Natural killer cell (primary cell): ENCODE results near the gene USH2A. TPM values are rescaled to one million over a fixed set of nuclear protein-coding genes. Genes with fewer than 3 reads are reported as not detected.

Experiments
- ATAC-seq, 3 donors: fragments of 150-1000 bp in 2 of 3; fragments of 200-7000 bp in 1 of 3; cut with Tn5 transposase; 1 replicate in 1 of 3; 2 replicates in 2 of 3; pipeline ENCODE4 v1.10.0; 2021; ENCODE audit warnings: mild to moderate bottlenecking in 2 of 3, moderate library complexity in 2 of 3
- DNase-seq, 2 donors: peaks; one replicate each; pipeline versions ENCODE4 v3.0.0 to v3.0.0-alpha.2; 2013 to 2021; ENCODE audit warnings: mixed read lengths in 1 of 2
- H3K27ac ChIP-seq: one replicate; pipeline ENCODE4 v1.5.1; 2013; ENCODE audit warnings: mild to moderate bottlenecking, low read length
- H3K27me3 ChIP-seq: one replicate; pipeline ENCODE4 v1.6.1; 2013; ENCODE audit warnings: low read length; ENCODE audit not compliant: control insufficient read depth, insufficient read depth
- H3K36me3 ChIP-seq: one replicate; pipeline ENCODE4 v1.6.1; 2013; ENCODE audit warnings: low read length; ENCODE audit not compliant: control insufficient read depth, insufficient read depth
- H3K4me1 ChIP-seq: one replicate; pipeline ENCODE4 v1.6.1; 2013; ENCODE audit warnings: low read length; ENCODE audit not compliant: control insufficient read depth, insufficient read depth
- H3K4me3 ChIP-seq: one replicate; pipeline ENCODE4 v1.5.1; 2013; ENCODE audit warnings: low read length
- H3K9me3 ChIP-seq: one replicate; pipeline ENCODE4 v1.6.1; 2013; ENCODE audit warnings: low read length; ENCODE audit not compliant: control insufficient read depth, insufficient read depth
- H3K27ac Mint-ChIP-seq, 2 donors: one replicate each; pipeline ENCODE4 v1.8.0; 2022; ENCODE audit warnings: mild to moderate bottlenecking in 2 of 2, mixed read lengths in 2 of 2, moderate library complexity in 1 of 2
- H3K27me3 Mint-ChIP-seq, 2 donors: one replicate each; pipeline ENCODE4 v1.8.0; 2022; ENCODE audit warnings: low read depth in 2 of 2, mixed read lengths in 2 of 2
- H3K36me3 Mint-ChIP-seq: one replicate; pipeline ENCODE4 v1.8.0; 2022; ENCODE audit warnings: mixed read lengths
- H3K4me1 Mint-ChIP-seq, 2 donors: one replicate each; pipeline ENCODE4 v1.8.0; 2022; ENCODE audit warnings: mixed read lengths in 2 of 2
- H3K4me3 Mint-ChIP-seq: one replicate; pipeline ENCODE4 v1.8.0; 2022; ENCODE audit warnings: mild to moderate bottlenecking, moderate library complexity, mixed read lengths
- H3K9me3 Mint-ChIP-seq, 2 donors: one replicate each; pipeline ENCODE4 v1.8.0; 2022; ENCODE audit warnings: mixed read lengths in 2 of 2
- CTCF ChIP-seq: fragments of 200-600 bp; IDR thresholded peaks from one replicate; pipeline ENCODE4 v1.8.0; 2022; ENCODE audit warnings: antibody characterized with exemption
- WGBS: methylation state at CpG from one replicate; pipeline ENCODE4 v1.1.7; 2013; ENCODE audit warnings: missing lambda C conversion rate; ENCODE audit not compliant: insufficient coverage; 5-methylcytosine and 5-hydroxymethylcytosine counted together
- intact Hi-C: fragments of 100-400 bp; cut with micrococcal nuclease; formaldehyde crosslinking; loops from one replicate; pipeline ENCODE4 v1.14.2; 2022
- total RNA-seq, 4 donors: library from RNA; stranded (reverse); fragments of 120-200 nt in 1 of 4; gene quantifications; one replicate each; pipeline versions ENCODE4 v1.2.3 to v1.2.4, GENCODE V29; 2013 to 2022

The USH2A gene
- total RNA-seq, 3 donors from 2014 or later (not counting 1 experiment from before 2014, with no cell fraction given), result not detected

GRCh38 chr1:215765833-215766232 lies 657.4 kb downstream of the USH2A start:
- no peaks in the 10 kb centered on the region for H3K27me3 Mint-ChIP-seq
- no peak for ATAC-seq
- 91% methylated on average over 1 of the region's 1 CpG for WGBS

DNA sequence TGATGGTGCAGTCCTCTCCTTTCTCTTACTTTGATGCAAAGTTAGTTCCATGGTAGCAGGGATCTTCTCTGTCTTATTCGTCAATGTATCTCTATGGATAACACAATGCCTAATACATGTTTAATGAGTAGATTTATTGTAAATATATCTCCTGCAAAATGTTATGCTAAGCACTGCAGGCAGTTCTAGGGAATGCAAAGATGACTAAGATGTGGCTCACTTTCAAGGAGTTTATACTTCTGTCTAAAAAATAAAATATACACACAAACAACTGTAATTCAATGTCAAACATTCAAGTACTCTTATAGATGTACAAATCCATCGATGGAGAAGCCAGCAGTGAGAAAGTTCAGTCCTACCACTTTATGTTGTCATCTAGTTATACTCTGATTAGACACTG lies 661.8 kb downstream of the USH2A start:
- no peaks in the 10 kb centered on the region for H3K36me3 ChIP-seq
- no peaks in the 10 kb centered on the region for H3K36me3 Mint-ChIP-seq
- no peaks in the 10 kb centered on the region for H3K4me1 ChIP-seq
- DNase-seq, result no peak
- WGBS, result 80% methylated on average over 1 of the region's 2 CpGs
- no peak for ATAC-seq
- no peak overlapping the region for H3K4me3 Mint-ChIP-seq
- no peak overlapping the region for H3K27ac Mint-ChIP-seq
- intact Hi-C loops, result no loop called here
- no peaks in the 10 kb centered on the region for H3K9me3 ChIP-seq
- H3K9me3 Mint-ChIP-seq, result peaks cover 21 to 26% of the 10 kb centered on the region in 2 donors
- no peaks in the 10 kb centered on the region for H3K27me3 Mint-ChIP-seq
- H3K27me3 ChIP-seq, result no peaks in the 10 kb centered on the region
- H3K27ac ChIP-seq, result no peak overlapping the region
- no peak overlapping the region for H3K4me3 ChIP-seq
- TF ChIP-seq CTCF, result no peak
- H3K4me1 Mint-ChIP-seq, result no peaks in the 10 kb centered on the region

More at GRCh38 chr1:215765833-215766232, 657.4 kb downstream of the USH2A start:
- H3K4me3 ChIP-seq, result no peak overlapping the region
- intact Hi-C loops, result no loop called here
- H3K4me3 Mint-ChIP-seq, result no peak overlapping the region
- H3K36me3 ChIP-seq, result no peaks in the 10 kb centered on the region
- H3K4me1 ChIP-seq, result no peaks in the 10 kb centered on the region
- no peaks in the 10 kb centered on the region for H3K36me3 Mint-ChIP-seq
- no peaks in the 10 kb centered on the region for H3K27me3 ChIP-seq
- H3K27ac Mint-ChIP-seq, result no peak overlapping the region
- no peak for DNase-seq
- H3K9me3 ChIP-seq, result no peaks in the 10 kb centered on the region
- peaks cover 20% of the 10 kb centered on the region in 2 donors for H3K9me3 Mint-ChIP-seq
- no peak for TF ChIP-seq CTCF
- no peak overlapping the region for H3K27ac ChIP-seq
- H3K4me1 Mint-ChIP-seq, result no peaks in the 10 kb centered on the region

GRCh38 chr1:215754112-215754511 lies 669.1 kb downstream of the USH2A start:
- Histone ChIP-seq H3K36me3 (no peaks in the 10 kb centered on the region), H3K27ac (no peak overlapping the region), H3K27me3 (no peaks in the 10 kb centered on the region), H3K4me1 (no peaks in the 10 kb centered on the region), H3K9me3 (no peaks in the 10 kb centered on the region), H3K4me3 (no peak overlapping the region)
- H3K27me3 Mint-ChIP-seq, result no peaks in the 10 kb centered on the region
- WGBS, result 100% methylated on average over 1 of the region's 4 CpGs
- no peak for DNase-seq
- H3K36me3 Mint-ChIP-seq, result no peaks in the 10 kb centered on the region
- intact Hi-C loops, result no loop called here
- no peak for TF ChIP-seq CTCF
- H3K9me3 Mint-ChIP-seq, result peaks cover 2 to 5% of the 10 kb centered on the region in 2 donors
- no peak for ATAC-seq
- H3K27ac Mint-ChIP-seq, result no peak overlapping the region
- H3K4me1 Mint-ChIP-seq, result no peaks in the 10 kb centered on the region
- no peak overlapping the region for H3K4me3 Mint-ChIP-seq

DNA sequence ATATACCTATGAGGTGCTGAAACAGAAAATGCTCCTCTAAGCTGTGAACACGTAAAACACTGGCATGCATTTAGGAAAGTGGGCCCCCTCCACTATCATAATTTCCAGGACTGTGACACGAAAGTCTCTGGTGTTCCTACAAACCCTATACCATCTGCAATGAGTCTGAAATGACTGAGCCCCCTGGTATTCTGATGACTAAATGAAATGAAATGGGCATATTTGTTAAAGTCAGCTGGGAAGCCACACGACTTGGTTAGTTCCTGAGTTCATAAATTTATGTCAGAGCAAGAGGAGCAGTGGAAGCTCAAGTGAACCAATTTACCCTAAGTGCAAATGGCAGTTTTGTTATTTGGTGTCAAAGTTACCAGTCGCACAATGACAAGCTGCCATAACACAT lies 673.8 kb downstream of the USH2A start:
- ATAC-seq, result no peak
- Mint-ChIP-seq H3K4me1 (no peaks in the 10 kb centered on the region), H3K9me3 (peaks cover 1 to 6% of the 10 kb centered on the region in 2 donors), H3K27me3 (no peaks in the 10 kb centered on the region), H3K36me3 (no peaks in the 10 kb centered on the region), H3K4me3 (no peak overlapping the region), H3K27ac (no peak overlapping the region)
- Histone ChIP-seq H3K4me1 (no peaks in the 10 kb centered on the region), H3K36me3 (no peaks in the 10 kb centered on the region), H3K27me3 (no peaks in the 10 kb centered on the region), H3K27ac (no peak overlapping the region), H3K9me3 (no peaks in the 10 kb centered on the region), H3K4me3 (no peak overlapping the region)
- intact Hi-C loops, result no loop called here
- DNase-seq, result no peak
- 52% methylated on average over 4 of the region's 4 CpGs for WGBS
- no peak for TF ChIP-seq CTCF
